ENCODE results near the gene ANKRD34B. TPM values are rescaled to one million over a fixed set of nuclear protein-coding genes. Genes with fewer than 3 reads are reported as not detected.

Gene ANKRD34B
- 0.17 and 0.20 TPM in 2 replicates for total RNA-seq
- long read RNA-seq, partial matches to known transcripts = 1 of 1 reads
- long read RNA-seq, other reads (novel, unspliced or antisense) = 0 of 1 reads

DNA sequence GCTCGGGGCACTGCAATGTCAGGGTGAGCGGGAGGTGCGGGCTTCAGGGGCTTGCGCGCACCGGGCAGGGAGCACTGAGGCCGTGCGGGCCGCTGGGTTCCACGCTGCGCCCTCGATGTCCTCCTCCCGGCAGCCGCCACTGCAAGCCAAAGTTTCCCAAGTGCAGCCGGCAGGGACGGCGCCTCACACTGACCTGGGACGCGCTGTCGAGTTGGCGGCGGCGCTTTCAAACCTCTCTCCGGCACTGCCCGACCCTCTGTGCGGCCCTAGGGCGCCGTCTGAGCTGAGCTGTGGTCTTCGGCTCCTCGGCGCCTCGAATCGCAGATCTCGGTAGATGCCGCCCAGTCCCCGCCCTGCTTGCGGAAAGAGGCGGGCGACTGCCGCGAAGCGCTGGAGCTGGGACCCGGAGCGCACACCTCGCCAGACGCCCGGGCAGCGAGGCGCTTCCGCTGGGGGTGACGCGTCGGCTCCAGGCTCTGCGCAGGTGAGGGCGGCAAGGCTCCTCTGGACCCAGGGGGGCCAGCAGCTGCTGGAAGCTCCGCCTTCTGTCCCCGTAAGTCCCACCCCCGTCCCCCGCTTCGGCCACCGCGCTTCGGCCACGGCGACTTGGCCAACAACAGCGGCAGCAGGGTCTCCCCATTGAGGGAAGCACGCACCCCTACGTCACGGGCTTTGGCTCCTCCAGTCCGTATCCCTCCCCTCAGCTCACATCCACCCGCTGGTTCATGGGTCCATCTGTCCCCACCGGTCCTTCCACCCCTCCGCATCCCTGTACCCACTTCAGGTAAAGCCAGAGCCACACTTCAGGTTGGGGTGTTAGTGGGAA is at the start of gene ANKRD34B:
TSS of gene ANKRD34B (minus strand) at position 320 of the 826 bp plus-strand sequence. CDS start 10,261 bp downstream, outside the sequence.
- Mint-ChIP-seq H3K36me3 (ENCODE audit: insufficient read depth) (no peaks in the 10 kb centered on the region), H3K4me1 (ENCODE audit: low read depth) (peaks cover 2% of the 10 kb centered on the region), H3K27me3 (peaks cover 78% of the 10 kb centered on the region), H3K9me3 (ENCODE audit: low read depth) (no peaks in the 10 kb centered on the region), H3K27ac (no peak within 1 kb of the TSS), H3K4me3 (ENCODE audit: low read depth) (peak within 1 kb of the TSS; percentile 64)
- DNase-seq (ENCODE audit: low spot score, unreplicated experiment) = peak; percentile 17
- TF ChIP-seq, protein P1, sequence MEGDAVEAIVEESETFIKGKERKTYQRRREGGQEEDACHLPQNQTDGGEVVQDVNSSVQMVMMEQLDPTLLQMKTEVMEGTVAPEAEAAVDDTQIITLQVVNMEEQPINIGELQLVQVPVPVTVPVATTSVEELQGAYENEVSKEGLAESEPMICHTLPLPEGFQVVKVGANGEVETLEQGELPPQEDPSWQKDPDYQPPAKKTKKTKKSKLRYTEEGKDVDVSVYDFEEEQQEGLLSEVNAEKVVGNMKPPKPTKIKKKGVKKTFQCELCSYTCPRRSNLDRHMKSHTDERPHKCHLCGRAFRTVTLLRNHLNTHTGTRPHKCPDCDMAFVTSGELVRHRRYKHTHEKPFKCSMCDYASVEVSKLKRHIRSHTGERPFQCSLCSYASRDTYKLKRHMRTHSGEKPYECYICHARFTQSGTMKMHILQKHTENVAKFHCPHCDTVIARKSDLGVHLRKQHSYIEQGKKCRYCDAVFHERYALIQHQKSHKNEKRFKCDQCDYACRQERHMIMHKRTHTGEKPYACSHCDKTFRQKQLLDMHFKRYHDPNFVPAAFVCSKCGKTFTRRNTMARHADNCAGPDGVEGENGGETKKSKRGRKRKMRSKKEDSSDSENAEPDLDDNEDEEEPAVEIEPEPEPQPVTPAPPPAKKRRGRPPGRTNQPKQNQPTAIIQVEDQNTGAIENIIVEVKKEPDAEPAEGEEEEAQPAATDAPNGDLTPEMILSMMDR (IDR thresholded peaks at IDR 0.05; ENCODE audit: unreplicated experiment) = no peak

DNA sequence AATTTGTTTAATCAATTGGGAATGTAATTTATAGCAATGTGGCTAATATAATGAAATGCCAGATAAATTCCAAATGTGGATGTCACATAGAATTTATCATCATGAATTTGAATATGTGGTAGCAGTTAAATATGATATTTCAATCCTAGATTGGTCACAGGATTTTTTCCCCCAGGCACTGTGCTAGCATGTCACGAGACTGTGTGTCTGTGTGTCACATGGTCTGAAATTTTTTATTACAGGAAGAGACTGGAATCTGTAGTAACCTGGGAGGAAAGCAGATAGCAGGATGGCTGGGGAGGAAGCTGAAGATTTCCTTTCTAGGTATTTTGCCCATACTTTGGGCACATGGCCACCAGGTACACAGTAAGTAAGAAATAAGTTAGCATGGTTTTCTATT is 49.0 kb upstream of the ANKRD34B start:
- H3K27ac Mint-ChIP-seq = no peak overlapping the region

DNA sequence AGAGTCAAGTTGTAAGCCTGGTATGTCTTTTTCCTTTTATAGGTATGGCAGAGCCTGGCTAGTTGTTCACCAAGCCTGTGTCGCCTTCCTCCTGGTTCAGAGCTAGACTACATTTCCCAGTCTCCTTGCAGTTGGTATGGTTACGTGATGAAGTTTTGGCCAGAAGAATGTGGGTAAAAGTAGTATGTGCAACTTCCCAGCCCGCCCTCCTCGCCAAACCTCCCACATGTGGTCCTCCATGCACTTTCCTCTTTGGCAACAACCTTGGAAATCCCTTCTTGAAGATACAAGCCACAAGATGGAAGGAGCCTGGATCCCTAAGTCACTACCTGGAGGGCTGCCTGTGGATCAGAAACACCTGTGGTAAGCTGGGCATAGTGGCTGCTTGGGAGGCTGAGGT is 48.4 kb upstream of the ANKRD34B start:
- TF ChIP-seq, protein P1 (IDR thresholded peaks at IDR 0.05; ENCODE audit: unreplicated experiment) = no peak
- Mint-ChIP-seq H3K9me3 (ENCODE audit: low read depth) (no peaks in the 10 kb centered on the region), H3K27me3 (no peaks in the 10 kb centered on the region), H3K36me3 (ENCODE audit: insufficient read depth) (peaks cover 3% of the 10 kb centered on the region), H3K4me3 (ENCODE audit: low read depth) (no peak overlapping the region), H3K27ac (no peak overlapping the region), H3K4me1 (ENCODE audit: low read depth) (no peaks in the 10 kb centered on the region)
- no peak for DNase-seq (ENCODE audit: low spot score, unreplicated experiment)

More for the DNA sequence above, 49.0 kb upstream of the ANKRD34B start:
- Mint-ChIP-seq H3K4me3 (ENCODE audit: low read depth) (no peak overlapping the region), H3K4me1 (ENCODE audit: low read depth) (no peaks in the 10 kb centered on the region), H3K36me3 (ENCODE audit: insufficient read depth) (peaks cover 3% of the 10 kb centered on the region), H3K9me3 (ENCODE audit: low read depth) (no peaks in the 10 kb centered on the region), H3K27me3 (no peaks in the 10 kb centered on the region)
- DNase-seq (ENCODE audit: low spot score, unreplicated experiment) = no peak
- TF ChIP-seq, protein P1 (IDR thresholded peaks at IDR 0.05; ENCODE audit: unreplicated experiment) = no peak

DNA sequence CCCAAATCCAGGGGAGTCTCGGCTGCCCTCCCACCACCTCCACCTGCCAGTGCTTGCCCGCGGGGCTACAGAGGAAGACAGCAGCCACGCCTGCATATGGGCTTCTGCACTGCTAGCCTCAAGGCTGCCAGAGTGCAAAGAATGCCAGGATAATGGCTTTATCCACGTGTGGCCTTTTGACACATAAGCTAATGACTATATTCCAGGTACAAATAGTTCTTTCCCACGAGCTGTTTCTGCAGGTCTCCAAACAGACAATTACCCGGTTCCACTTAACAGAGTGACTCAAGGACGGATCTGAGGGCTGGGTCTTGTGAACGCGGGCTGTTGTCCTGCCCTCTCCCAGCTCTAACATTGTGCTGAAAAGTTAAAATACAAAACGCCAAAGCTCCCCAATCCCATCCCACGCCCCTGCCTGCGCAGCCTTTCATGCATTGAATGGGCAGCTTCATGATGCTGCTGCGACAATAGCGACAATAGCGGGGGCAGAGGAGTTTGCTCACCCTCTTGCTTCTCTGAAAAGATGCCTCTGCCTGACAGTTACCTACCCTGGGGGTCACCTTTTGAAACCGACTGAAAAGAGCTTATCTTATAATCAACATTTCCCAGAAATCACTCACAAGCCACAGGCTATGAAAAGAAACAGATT is 45.3 kb upstream of the ANKRD34B start:
- no peak overlapping the region for H3K27ac Mint-ChIP-seq
- DNase-seq (ENCODE audit: low spot score, unreplicated experiment) = no peak

DNA sequence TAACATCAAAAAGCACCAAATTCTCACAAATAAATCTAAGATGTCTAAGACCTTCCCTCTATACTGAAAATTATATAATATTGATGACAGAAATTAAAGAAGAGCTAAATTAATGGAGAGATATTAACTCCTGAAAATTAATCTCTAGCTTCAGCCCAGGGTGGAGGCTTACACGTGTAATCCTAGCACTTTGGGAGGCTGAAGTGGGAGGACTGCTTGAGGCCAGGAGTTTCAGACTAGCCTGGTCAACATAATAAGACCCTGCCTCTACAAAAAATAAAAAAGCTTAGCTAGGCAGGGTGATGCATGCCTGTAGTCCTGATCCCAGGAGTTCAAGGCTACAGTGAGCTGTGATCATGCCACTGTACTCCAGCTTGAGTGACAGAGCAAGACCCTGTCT is 39.6 kb upstream of the ANKRD34B start:
- no peak for DNase-seq (ENCODE audit: low spot score, unreplicated experiment)
- TF ChIP-seq, protein P1 (IDR thresholded peaks at IDR 0.05; ENCODE audit: unreplicated experiment) = no peak
- H3K4me1 Mint-ChIP-seq (ENCODE audit: low read depth) = no peaks in the 10 kb centered on the region
- no peak overlapping the region for H3K27ac Mint-ChIP-seq
- H3K9me3 Mint-ChIP-seq (ENCODE audit: low read depth) = peaks cover 3% of the 10 kb centered on the region
- no peaks in the 10 kb centered on the region for H3K27me3 Mint-ChIP-seq
- H3K36me3 Mint-ChIP-seq (ENCODE audit: insufficient read depth) = no peaks in the 10 kb centered on the region
- no peak overlapping the region for H3K4me3 Mint-ChIP-seq (ENCODE audit: low read depth)

More for the DNA sequence above, 45.3 kb upstream of the ANKRD34B start:
- H3K27me3 Mint-ChIP-seq = no peaks in the 10 kb centered on the region
- H3K9me3 Mint-ChIP-seq (ENCODE audit: low read depth) = peaks cover 3% of the 10 kb centered on the region
- TF ChIP-seq, protein P1 (IDR thresholded peaks at IDR 0.05; ENCODE audit: unreplicated experiment) = no peak
- no peak overlapping the region for H3K4me3 Mint-ChIP-seq (ENCODE audit: low read depth)
- no peaks in the 10 kb centered on the region for H3K36me3 Mint-ChIP-seq (ENCODE audit: insufficient read depth)
- H3K4me1 Mint-ChIP-seq (ENCODE audit: low read depth) = no peaks in the 10 kb centered on the region

All from progenitor cell of endocrine pancreas (in vitro differentiated cells).